Stimulated activated CD8-positive, alpha-beta memory T cell treated with anti-CD3 and anti-CD28 coated beads, Interleukin-4, amount 100 ng/mL, for 4 hours (primary cell): ENCODE measurements around the gene ATF5.

Experiments used
- DNase-seq, 2 donors: peaks; one replicate each; pipeline ENCODE4 v3.0.0-alpha.2; 2020; ENCODE audit warnings: low read depth in 2 of 2, low spot score in 1 of 2

ATF5 gene

GRCh38 chr19:49929121-49929610 is at the start of gene ATF5, which contains the start of gene NUP62:
ATF5 (plus strand) TSS chr19:49929205; CDS start chr19:49930851, 1,646 bp downstream.
NUP62 (minus strand) TSS chr19:49929504; CDS start chr19:49909807, 19,697 bp downstream.
- peak; percentile 83 to 87 for DNase-seq

GRCh38 chr19:49879243-49879963 is 49.6 kb upstream of the ATF5 start:
- DNase-seq: no peak

- no peak for DNase-seq
These were observed 48.7 kb upstream of the ATF5 start for GRCh38 chr19:49880162-49880869.

- no peak for DNase-seq
These were observed 47.8 kb upstream of the ATF5 start for GRCh38 chr19:49881186-49881585.

- DNase-seq: no peak
These were observed 47.2 kb upstream of the ATF5 start for GRCh38 chr19:49881672-49882394.

- no peak for DNase-seq
These were observed 46.4 kb upstream of the ATF5 start for GRCh38 chr19:49882643-49883042.

GRCh38 chr19:49883094-49883493 is 45.9 kb upstream of the ATF5 start:
- no peak for DNase-seq

- no peak for DNase-seq
These were observed 44.9 kb upstream of the ATF5 start for GRCh38 chr19:49884109-49884508.

- no peak for DNase-seq
These were observed 44.2 kb upstream of the ATF5 start for GRCh38 chr19:49884760-49885159.

GRCh38 chr19:49887037-49887664 is 41.9 kb upstream of the ATF5 start:
- no peak for DNase-seq

- DNase-seq: no peak
These were observed 41.1 kb upstream of the ATF5 start for GRCh38 chr19:49887665-49888509.

- no peak for DNase-seq
These were observed 40.5 kb upstream of the ATF5 start for GRCh38 chr19:49888510-49888824.

- DNase-seq: no peak
These were observed 39.8 kb upstream of the ATF5 start for GRCh38 chr19:49889038-49889686.

GRCh38 chr19:49889687-49890348 is 39.2 kb upstream of the ATF5 start:
- peak in 1 of 2 donors; percentile 58 for DNase-seq

- DNase-seq: peak in 1 of 2 donors; percentile 55
These were observed 38.4 kb upstream of the ATF5 start for GRCh38 chr19:49890349-49891311.

GRCh38 chr19:49891393-49891792 is 37.6 kb upstream of the ATF5 start:
- DNase-seq: no peak

GRCh38 chr19:49892716-49893115 is 36.3 kb upstream of the ATF5 start:
- no peak for DNase-seq

GRCh38 chr19:49894011-49894664 is 34.9 kb upstream of the ATF5 start:
- DNase-seq: no peak
